K562 (cell line): Measurements from ENCODE around the gene GGNBP2. TPM values are rescaled to one million over a fixed set of nuclear protein-coding genes. Genes with fewer than 3 reads are reported as not detected.

Source experiments
- ATAC-seq: fragments of 200-7000 bp; cut with Tn5 transposase; 3 replicates; pipeline ENCODE4 v1.9.1; 2020; ENCODE audit warnings: moderate library complexity
- BruUV-seq: library from RNA; stranded (reverse); fragments of 400-500 nt; replicated peaks from 2 replicates; lab custom pipeline; 2021; lab: Mats Ljungman, UMichigan
- CTCF ChIA-PET: fragments of 300-600 bp; formaldehyde crosslinking; extraction: SDS; loops from one replicate; lab custom pipeline; 2021; ENCODE audit warnings: low intra/inter-chr PET ratio; lab: Yijun Ruan, JAX
- POLR2A ChIA-PET: fragments of 300-600, 350-650 bp; sonication (Branson Sonifier 250); formaldehyde crosslinking; extraction: SDS; loops from one replicate; lab custom pipeline; 2021; ENCODE audit warnings: antibody characterized with exemption, inconsistent platforms; lab: Yijun Ruan, JAX
- DNase-seq, 4 experiments: peaks; one replicate each; pipeline versions ENCODE4 v3.0.0 to v3.0.0-alpha.2; 2011 to 2018; ENCODE audit warnings: low spot score in 3 of 4, mixed read lengths in 3 of 4; ENCODE audit errors: extremely low read depth in 1 of 4
- FAIRE-seq: peaks from 2 replicates; lab custom pipeline; 2011; peaks lifted over from hg19 to GRCh38; lab: Jason Lieb, UNC
- H2AFZ ChIP-seq: 2 replicates; pipeline ENCODE4 v1.6.0; 2011; ENCODE audit warnings: low read depth, low read length, control low read depth, inconsistent platforms
- H3K27ac ChIP-seq: fragments of 200-600 bp; 3 replicates; pipeline ENCODE4 v1.8.0; 2011; ENCODE audit warnings: low read depth, mild to moderate bottlenecking, control low read depth, inconsistent platforms, low read length, moderate library complexity, mixed read lengths; ENCODE audit errors: extremely low read depth
- H3K27me3 ChIP-seq, 2 experiments: fragments of 300-600 bp in 1 of 2; 2 replicates in 1 of 2; 3 replicates in 1 of 2; pipeline versions ENCODE4 v1.6.0 to v1.8.0; 2011; ENCODE audit warnings: inconsistent platforms in 2 of 2, low read length in 2 of 2, mild to moderate bottlenecking in 1 of 2, mixed read lengths in 1 of 2, moderate library complexity in 1 of 2; ENCODE audit not compliant: control insufficient read depth in 2 of 2, insufficient read depth in 2 of 2
- H3K36me3 ChIP-seq: fragments of 300-600 bp; 3 replicates; pipeline ENCODE4 v1.8.0; 2011; ENCODE audit warnings: mild to moderate bottlenecking, low read length, inconsistent platforms; ENCODE audit not compliant: control insufficient read depth, insufficient read depth
- H3K4me1 ChIP-seq, 2 experiments: fragments of 200-600 bp in 1 of 2; replicated peaks in 1 of 2; 2 replicates in 1 of 2; 3 replicates in 1 of 2; pipeline versions ENCODE4 v1.5.1 to v1.8.0; 2011; ENCODE audit warnings: inconsistent platforms in 2 of 2, low read length in 2 of 2, mild to moderate bottlenecking in 1 of 2, mixed read lengths in 1 of 2, moderate library complexity in 1 of 2; ENCODE audit not compliant: control insufficient read depth in 2 of 2, insufficient read depth in 2 of 2
- H3K4me2 ChIP-seq: 2 replicates; pipeline ENCODE4 v1.6.1; 2011; ENCODE audit warnings: low read length, control low read depth, inconsistent platforms, mixed read lengths; ENCODE audit not compliant: insufficient read depth
- H3K4me3 ChIP-seq: fragments of 200-600 bp; sonication (generic), shearing (Covaris generic); 2 replicates; pipeline ENCODE4 v1.5.1; 2016; ENCODE audit warnings: control low read depth, inconsistent platforms
- H3K79me2 ChIP-seq: fragments of 200-600 bp; 3 replicates; pipeline ENCODE4 v1.8.0; 2011; ENCODE audit warnings: low read length, inconsistent platforms; ENCODE audit not compliant: control insufficient read depth, insufficient read depth
- H3K9ac ChIP-seq, 2 experiments: 2 replicates each; pipeline versions ENCODE4 v1.6.0 to v1.6.1; 2011; ENCODE audit warnings: low read depth in 2 of 2, low read length in 2 of 2, control low read depth in 1 of 2, inconsistent platforms in 1 of 2, mild to moderate bottlenecking in 1 of 2, mixed read lengths in 1 of 2; ENCODE audit not compliant: insufficient read depth in 1 of 2
- H3K9me1 ChIP-seq: one replicate; pipeline ENCODE4 v1.6.0; 2011; ENCODE audit warnings: inconsistent platforms, mild to moderate bottlenecking, low read length, moderate library complexity; ENCODE audit not compliant: control insufficient read depth, insufficient read depth
- H3K9me3 ChIP-seq: replicated peaks from 2 replicates; pipeline ENCODE4 v1.5.1; 2011; ENCODE audit warnings: low read depth, low read length, inconsistent platforms; ENCODE audit not compliant: control insufficient read depth, insufficient read depth
- H4K20me1 ChIP-seq: replicated peaks from 2 replicates; pipeline ENCODE4 v1.6.1; 2011; ENCODE audit warnings: low read length, inconsistent platforms, mixed read lengths; ENCODE audit not compliant: control insufficient read depth, insufficient read depth
- ARID2 ChIP-seq: fragments of 450-650 bp; IDR thresholded peaks from 2 replicates; pipeline ENCODE4 v1.6.1; 2017; ENCODE audit warnings: antibody characterized with exemption, mild to moderate bottlenecking
- ARID3A ChIP-seq: IDR thresholded peaks from 2 replicates; pipeline ENCODE4 v1.6.1; 2012; ENCODE audit warnings: low read depth, low read length, improper control_type of control experiment, borderline replicate concordance
- ATF1 ChIP-seq, 2 experiments: fragments of 450-650 bp in 1 of 2; IDR thresholded peaks; 2 replicates each; pipeline ENCODE4 v1.6.1; 2016; ENCODE audit warnings: missing compliant biosample characterization in 1 of 2, missing genetic modification characterization in 1 of 2
- BMI1 ChIP-seq: fragments of 150-350 bp; IDR thresholded peaks from 2 replicates; pipeline ENCODE4 v1.6.1; 2014; ENCODE audit warnings: low read length
- CTCF ChIP-seq, 3 experiments: IDR thresholded peaks in 2 of 3; conservative IDR thresholded peaks in 1 of 3; 2 replicates each; pipeline ENCODE4 v1.5.1; 2011 to 2012; ENCODE audit warnings: low read length in 3 of 3, mild to moderate bottlenecking in 3 of 3, control low read depth in 2 of 3, improper control_type of control experiment in 1 of 3, inconsistent platforms in 1 of 3, low read depth in 1 of 3, mixed read lengths in 1 of 3, moderate library complexity in 1 of 3; ENCODE audit not compliant: insufficient read depth in 2 of 3
- MBD2 ChIP-seq: sonication (generic); IDR thresholded peaks from 2 replicates; pipeline ENCODE4 v1.6.1; 2016; ENCODE audit warnings: low read depth, borderline replicate concordance
- POLR2A ChIP-seq: fragments of 450-650 bp; conservative IDR thresholded peaks from 2 replicates; pipeline ENCODE4 v1.6.1; 2016
- RCOR1 ChIP-seq, 2 experiments: IDR thresholded peaks; 2 replicates each; pipeline ENCODE4 v1.6.1; 2012; ENCODE audit warnings: low read depth in 2 of 2, low read length in 2 of 2, borderline replicate concordance in 1 of 2, improper control_type of control experiment in 1 of 2
- SRSF7 ChIP-seq: fragments of 200-400 bp; formaldehyde crosslinking; optimal IDR thresholded peaks from 2 replicates; pipeline ENCODE3; 2017; ENCODE audit warnings: mild to moderate bottlenecking, low read depth, low read length
- THRA ChIP-seq: fragments of 450-650 bp; IDR thresholded peaks from 2 replicates; pipeline ENCODE4 v1.6.1; 2017; ENCODE audit warnings: mild to moderate bottlenecking, moderate library complexity
- ZNF140 ChIP-seq: fragments of 250-450 bp; sonication (Bioruptor Pico); IDR thresholded peaks from 2 replicates; pipeline ENCODE4 v1.8.0; 2021; ENCODE audit warnings: moderate library complexity, mild to moderate bottlenecking, inconsistent platforms
- ZNF436 ChIP-seq: fragments of 250-450, 450-650 bp; sonication (Bioruptor Pico); formaldehyde crosslinking; IDR thresholded peaks from 2 replicates; pipeline ENCODE4 v1.7.0; 2020; ENCODE audit warnings: mild to moderate bottlenecking
- ZNF584 ChIP-seq: fragments of 200-800 bp; sonication (Bioruptor generic); IDR thresholded peaks from 2 replicates; pipeline ENCODE4 v1.6.1; 2016; ENCODE audit warnings: low read depth, mild to moderate bottlenecking, missing genetic modification characterization, missing compliant biosample characterization
- WGBS: fragments of 100-300 bp; shearing (Covaris generic); methylation state at CpG from one replicate; pipeline ENCODE4 v1.1.6; 2016; ENCODE audit warnings: low coverage, mixed read lengths; ENCODE audit not compliant: insufficient coverage; ENCODE audit errors: missing lambda C conversion rate; 5-methylcytosine and 5-hydroxymethylcytosine counted together
- in situ Hi-C: fragments of 300-500 bp; cut with MboI; formaldehyde crosslinking; loops from 4 replicates; pipeline ENCODE4 v1.15.0; 2018; ENCODE audit warnings: inconsistent platforms, mixed read lengths
- intact Hi-C: fragments of 100-400 bp; cut with micrococcal nuclease; formaldehyde crosslinking; loops from 2 replicates; pipeline ENCODE4 v1.14.2; 2022
- polyA plus RNA-seq, 8 experiments: library from polyadenylated mRNA; depleted of rRNA in 4 of 8; stranded (reverse) in 5 of 8; unstranded in 3 of 8; fragments of >200 nt; fragmentation: Nextera tagmentation in 2 of 8; fragmentation: Illumina TruSeq in 1 of 8; extraction: Ambion mirVana in 2 of 8; extraction: Trizol in 1 of 8; gene quantifications; 2 replicates each; pipeline versions ENCODE4 v1.2.1 to v1.2.3, GENCODE V29; 2011 to 2014; ENCODE audit warnings: inconsistent platforms in 1 of 8, missing spikeins in 1 of 8
- total RNA-seq, 7 experiments: library from RNA; depleted of rRNA in 6 of 7; stranded (reverse); fragments of >200 nt in 6 of 7; fragmentation: Illumina TruSeq in 2 of 7; extraction: Trizol in 2 of 7; gene quantifications; 2 replicates each; pipeline versions ENCODE4 v1.2.1 to v1.2.3, GENCODE V29; 2011 to 2021; ENCODE audit warnings: low replicate concordance in 1 of 7
- TF ChIP-seq, protein P1 (sequence below), 2 experiments: fragments of 450-650 bp in 1 of 2; sonication (generic) in 1 of 2; formaldehyde crosslinking; conservative IDR thresholded peaks; 2 replicates each; pipeline versions ENCODE4 v1.4.0 to v1.8.1; 2020 to 2022; ENCODE audit warnings: mild to moderate bottlenecking in 1 of 2, missing genetic modification reagents in 1 of 2
- TF ChIP-seq, protein P2 (sequence below): sonication (generic); formaldehyde crosslinking; IDR thresholded peaks from 2 replicates; pipeline ENCODE4 v1.8.1; 2023; ENCODE audit warnings: mild to moderate bottlenecking, missing genetic modification reagents

GGNBP2 gene
- total and polyA plus RNA-seq, 9 of the 15 experiments (the other 6 are each of a cell fraction or from before 2014, with no cell fraction given), result 35.7 to 96.6 (median 64.1) TPM

DNA sequence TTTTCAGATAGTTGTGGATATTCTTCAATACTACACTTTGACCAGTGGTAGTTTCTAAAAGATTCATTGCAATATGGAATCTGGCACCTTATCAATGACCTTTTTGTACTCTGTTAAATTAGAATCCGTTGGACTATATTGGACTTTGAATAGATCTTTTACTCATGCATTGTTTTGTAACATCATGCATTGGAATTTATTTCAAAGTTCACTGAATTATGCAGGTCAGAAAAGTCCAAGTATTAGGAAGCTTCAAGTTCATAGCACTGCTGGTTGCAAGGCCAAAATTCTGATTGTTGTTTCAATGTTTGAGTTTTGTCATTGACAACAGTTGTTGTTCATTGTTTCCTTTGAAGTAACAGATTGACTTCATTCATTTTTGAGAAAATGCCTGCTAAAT is 39.1 kb downstream of the GGNBP2 start:
- intact Hi-C loops, result no loop called here
- no peak overlapping the region for H3K4me3 ChIP-seq
- H3K36me3 ChIP-seq, result peaks cover 87% of the 10 kb centered on the region
- TF ChIP-seq CTCF (IDR thresholded peaks at IDR 0.05 in 2 of 3, conservative IDR thresholded peaks at IDR 0.05 in 1 of 3; ENCODE audit: insufficient read depth in 2 of 3, low read depth in 1 of 3, low read length in 3 of 3) (no peak), THRA (no peak), ARID2 (no peak), RCOR1 (IDR thresholded peaks at IDR 0.05; ENCODE audit: borderline replicate concordance in 1 of 2, low read depth in 2 of 2, low read length in 2 of 2) (no peak), BMI1 (no peak), SRSF7 (no peak), POLR2A (no peak), ZNF140 (CRISPR knock-in tag) (no peak), MBD2 (no peak), ZNF584 (no peak), ARID3A (no peak), ATF1 (CRISPR knock-in tag; IDR thresholded peaks at IDR 0.05) (no peak), ATF1 (tag; IDR thresholded peaks at IDR 0.05) (no peak), ZNF436 (CRISPR knock-in tag) (no peak)
- TF ChIP-seq, protein P1, sequence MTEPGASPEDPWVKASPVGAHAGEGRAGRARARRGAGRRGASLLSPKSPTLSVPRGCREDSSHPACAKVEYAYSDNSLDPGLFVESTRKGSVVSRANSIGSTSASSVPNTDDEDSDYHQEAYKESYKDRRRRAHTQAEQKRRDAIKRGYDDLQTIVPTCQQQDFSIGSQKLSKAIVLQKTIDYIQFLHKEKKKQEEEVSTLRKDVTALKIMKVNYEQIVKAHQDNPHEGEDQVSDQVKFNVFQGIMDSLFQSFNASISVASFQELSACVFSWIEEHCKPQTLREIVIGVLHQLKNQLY (CRISPR knock-in tag; conservative IDR thresholded peaks at IDR 0.05), result no peak
- TF ChIP-seq, protein P2, sequence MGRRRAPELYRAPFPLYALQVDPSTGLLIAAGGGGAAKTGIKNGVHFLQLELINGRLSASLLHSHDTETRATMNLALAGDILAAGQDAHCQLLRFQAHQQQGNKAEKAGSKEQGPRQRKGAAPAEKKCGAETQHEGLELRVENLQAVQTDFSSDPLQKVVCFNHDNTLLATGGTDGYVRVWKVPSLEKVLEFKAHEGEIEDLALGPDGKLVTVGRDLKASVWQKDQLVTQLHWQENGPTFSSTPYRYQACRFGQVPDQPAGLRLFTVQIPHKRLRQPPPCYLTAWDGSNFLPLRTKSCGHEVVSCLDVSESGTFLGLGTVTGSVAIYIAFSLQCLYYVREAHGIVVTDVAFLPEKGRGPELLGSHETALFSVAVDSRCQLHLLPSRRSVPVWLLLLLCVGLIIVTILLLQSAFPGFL (CRISPR knock-in tag), result no peak
- ATAC-seq, result no peak
- no TSS peak for BruUV-seq
- H3K9me3 ChIP-seq, result no peaks in the 10 kb centered on the region
- H3K27me3 ChIP-seq, result no peaks in the 10 kb centered on the region
- no peak overlapping the region for H3K4me2 ChIP-seq
- no peak for DNase-seq
- no peaks in the 10 kb centered on the region for H3K4me1 ChIP-seq
- in situ Hi-C loops, result no loop called here
- no peak overlapping the region for H3K9ac ChIP-seq
- peaks cover 5% of the 10 kb centered on the region; the same call in 1 of the 3 replicates for H3K79me2 ChIP-seq
- ChIA-PET POLR2A (interaction anchor here (1.0 to 4.0 kb wide), 3 partner anchors 10 to 17 kb away, joined by 3 to 19 read pairs (median 10); partner anchors contain the start of gene MRM1), CTCF (no interaction called here)
- no peaks in the 10 kb centered on the region for H4K20me1 ChIP-seq
- no peak overlapping the region for H3K27ac ChIP-seq
- no peaks in the 10 kb centered on the region for H3K9me1 ChIP-seq
- WGBS, result 71% methylated on average over 1 of the region's 1 CpG
- H2AFZ ChIP-seq, result no peak overlapping the region
- FAIRE-seq, result no peak
